NCI-H1417 (cell line): ENCODE data around the gene ABCF2.

Experiments
- DNase-seq, 3 experiments: peaks; one replicate each; lab custom pipeline; 2025; lab: John Stamatoyannopoulos, UW

The ABCF2 gene

GRCh38 chr7:151226875-151227782, at the start of gene ABCF2:
Gene ABCF2, minus strand, starts transcription at chr7:151227205. Its CDS starts 747 bp downstream, at chr7:151226458.
- DNase-seq: peak; percentile 99 to 100 (median 99)

DNA sequence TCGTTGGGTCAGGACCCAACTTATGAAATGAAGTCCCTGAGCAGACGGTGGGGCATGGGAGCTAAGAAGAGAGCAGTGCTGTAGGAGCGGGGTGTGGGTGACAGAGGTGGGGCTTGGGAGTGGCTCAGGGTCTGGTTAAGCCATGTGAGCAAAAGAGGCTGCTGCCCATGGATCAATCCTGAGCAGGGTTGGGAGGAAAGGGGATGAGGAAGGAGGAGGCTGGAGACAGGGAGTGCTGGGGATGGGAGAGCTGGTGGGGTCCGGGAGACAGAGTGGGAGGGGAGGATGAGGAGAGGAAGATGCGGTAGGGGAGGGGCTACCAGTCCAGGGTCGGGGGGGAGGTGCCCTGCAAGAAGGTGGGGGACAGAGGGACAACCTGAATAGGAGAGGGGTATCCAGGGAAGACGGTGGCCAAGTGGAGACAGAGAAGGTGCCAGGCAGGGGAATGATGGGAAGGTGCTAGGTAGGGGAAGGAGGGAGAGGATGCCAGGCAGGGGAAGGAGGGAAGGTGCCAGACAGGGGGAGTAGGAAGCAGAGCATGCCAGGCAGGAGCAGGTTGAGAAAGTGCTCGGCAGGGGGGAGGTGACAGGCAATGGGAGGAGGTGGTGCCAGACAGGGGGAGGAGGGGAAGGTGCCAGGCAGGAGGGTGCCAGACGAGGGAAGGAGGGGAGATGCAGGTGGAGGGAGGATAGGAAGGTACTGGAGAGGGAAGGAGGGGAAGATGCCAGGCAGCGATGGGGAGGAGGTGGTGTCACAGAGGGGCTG, 49.0 kb upstream of the ABCF2 start:
- DNase-seq: peak in 2 of 3 experiments; percentile 61 to 77

- no peak for DNase-seq
These were observed 48.2 kb upstream of the ABCF2 start for GRCh38 chr7:151274936-151275812.

DNA sequence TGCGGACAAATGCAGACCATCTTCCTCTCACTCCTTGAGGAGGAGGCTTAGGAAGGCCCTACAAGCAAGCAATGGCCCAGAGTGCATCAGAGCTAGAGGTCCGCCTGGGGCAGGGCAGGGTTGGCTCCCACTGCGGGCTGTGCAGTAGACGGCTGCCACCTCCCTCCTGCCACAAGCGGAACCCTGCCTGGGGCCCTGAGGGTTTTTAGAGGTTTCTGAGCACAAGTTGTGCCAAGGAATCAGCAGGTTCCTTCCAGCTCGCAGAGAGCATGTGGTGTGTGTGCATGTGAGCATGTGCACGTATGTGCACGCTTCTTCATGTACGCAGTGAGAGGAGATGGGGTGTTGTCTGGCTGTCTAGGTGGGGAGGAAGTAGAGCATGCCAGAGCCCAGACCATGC, 47.4 kb upstream of the ABCF2 start:
- DNase-seq: no peak

GRCh38 chr7:151273651-151274390, 46.8 kb upstream of the ABCF2 start:
- no peak for DNase-seq

DNA sequence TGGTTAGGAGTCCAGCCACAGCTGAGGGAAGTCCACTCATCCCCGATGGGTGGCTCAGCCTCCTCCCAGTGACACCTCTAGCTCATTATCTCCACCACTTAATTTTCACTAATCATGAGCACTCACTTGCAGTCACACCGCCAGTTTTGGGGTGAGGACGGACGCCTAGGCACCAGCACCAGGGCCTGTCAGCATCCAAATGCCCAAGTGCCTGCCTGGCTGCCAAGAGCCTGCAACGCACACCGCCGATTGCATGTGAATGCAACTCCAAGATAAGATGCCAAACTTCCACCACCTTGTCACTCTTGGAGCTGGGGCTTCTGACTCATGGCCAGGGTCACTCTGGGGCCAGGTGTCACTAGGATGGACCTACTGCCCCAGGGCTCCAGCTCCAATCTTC, 45.9 kb upstream of the ABCF2 start:
- DNase-seq: no peak

DNA sequence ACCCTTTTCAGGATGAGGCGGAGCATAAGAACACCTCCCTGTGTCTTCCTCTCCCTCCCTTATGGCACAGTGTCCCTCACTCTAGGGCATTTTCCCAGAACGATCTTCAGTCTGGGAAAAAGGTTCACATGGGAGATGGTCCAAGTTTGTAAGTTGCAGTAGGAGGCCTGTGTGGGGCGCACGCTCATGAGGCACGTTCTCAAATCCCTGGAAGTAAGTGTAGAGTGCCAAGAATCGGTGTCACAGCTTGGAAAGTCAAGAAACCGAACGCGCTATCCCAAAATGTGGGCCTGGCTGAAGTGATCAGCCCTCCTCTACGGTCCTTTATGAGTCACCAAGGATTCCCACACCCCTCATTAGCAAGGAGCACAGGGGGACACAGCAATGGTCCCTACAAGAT, 45.4 kb upstream of the ABCF2 start:
- no peak for DNase-seq

GRCh38 chr7:151271699-151272355, 44.8 kb upstream of the ABCF2 start:
- no peak for DNase-seq

DNA sequence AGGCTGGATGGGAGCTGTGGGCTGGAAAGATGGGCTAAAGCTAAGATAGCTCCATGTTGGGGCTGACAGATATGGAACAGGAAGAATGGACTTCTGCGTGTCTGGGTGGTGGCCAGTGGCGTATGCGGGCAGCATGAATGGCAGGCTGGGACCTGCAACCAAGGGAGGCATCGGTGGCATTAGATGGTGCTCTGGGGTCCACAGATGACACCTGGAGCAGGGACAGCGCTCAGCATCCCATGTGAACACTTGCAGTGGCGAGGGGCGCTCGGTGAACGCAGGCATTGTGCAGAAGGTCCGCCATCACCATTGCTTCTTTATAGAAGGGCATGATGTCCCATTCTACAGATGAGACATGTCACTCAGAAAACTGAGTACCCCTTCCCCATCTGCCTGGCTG, 42.5 kb upstream of the ABCF2 start:
- no peak for DNase-seq

- no peak for DNase-seq
These were observed 38.4 kb upstream of the ABCF2 start for GRCh38 chr7:151265351-151265931.

DNA sequence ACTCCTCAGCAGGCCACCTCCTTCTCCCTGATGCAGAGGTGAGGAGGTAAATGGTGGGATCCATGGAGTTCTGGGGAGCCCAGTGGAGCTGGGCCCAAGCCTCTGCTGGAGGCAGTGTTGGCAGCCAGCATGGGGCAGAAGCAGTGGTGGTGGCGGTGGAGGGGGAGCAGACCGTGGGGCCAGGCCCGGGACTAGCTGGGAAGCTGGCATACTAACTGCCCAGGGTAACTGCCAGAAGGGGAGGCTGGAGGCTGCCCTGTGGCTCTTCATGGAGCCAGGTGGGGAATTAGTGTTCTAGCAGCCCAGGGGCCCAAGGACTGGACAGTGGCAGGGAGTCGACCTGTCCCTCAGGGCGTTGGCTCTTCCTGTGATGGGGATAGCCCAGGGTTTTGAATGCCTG, 37.6 kb upstream of the ABCF2 start:
- DNase-seq: no peak

DNA sequence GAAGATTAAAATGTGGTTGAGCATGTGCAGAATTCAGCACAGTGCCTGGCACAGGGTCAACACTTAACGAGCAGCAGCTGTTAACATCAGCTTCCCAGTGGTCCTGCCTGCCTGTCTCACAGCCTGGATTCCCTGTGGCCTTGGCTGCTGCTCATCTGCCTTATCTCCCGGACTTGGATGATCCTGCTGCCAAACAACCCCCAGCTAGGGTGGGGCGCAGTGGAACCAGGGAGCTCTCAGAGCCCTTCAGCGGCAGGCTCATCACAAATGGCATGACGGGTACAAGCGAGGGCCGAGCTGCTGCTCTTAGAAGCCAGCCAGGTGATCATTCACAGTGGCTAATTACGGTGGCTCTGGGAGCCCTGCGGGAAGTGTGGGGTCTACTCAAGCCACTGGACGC, 34.5 kb upstream of the ABCF2 start:
- peak in 2 of 3 experiments; percentile 25 to 50 for DNase-seq

GRCh38 chr7:151260883-151261282, 33.9 kb upstream of the ABCF2 start:
- DNase-seq: no peak

- DNase-seq: no peak
These were observed 33.5 kb upstream of the ABCF2 start for GRCh38 chr7:151260471-151260870.

GRCh38 chr7:151257990-151258389, 31.0 kb upstream of the ABCF2 start:
- DNase-seq: no peak

DNA sequence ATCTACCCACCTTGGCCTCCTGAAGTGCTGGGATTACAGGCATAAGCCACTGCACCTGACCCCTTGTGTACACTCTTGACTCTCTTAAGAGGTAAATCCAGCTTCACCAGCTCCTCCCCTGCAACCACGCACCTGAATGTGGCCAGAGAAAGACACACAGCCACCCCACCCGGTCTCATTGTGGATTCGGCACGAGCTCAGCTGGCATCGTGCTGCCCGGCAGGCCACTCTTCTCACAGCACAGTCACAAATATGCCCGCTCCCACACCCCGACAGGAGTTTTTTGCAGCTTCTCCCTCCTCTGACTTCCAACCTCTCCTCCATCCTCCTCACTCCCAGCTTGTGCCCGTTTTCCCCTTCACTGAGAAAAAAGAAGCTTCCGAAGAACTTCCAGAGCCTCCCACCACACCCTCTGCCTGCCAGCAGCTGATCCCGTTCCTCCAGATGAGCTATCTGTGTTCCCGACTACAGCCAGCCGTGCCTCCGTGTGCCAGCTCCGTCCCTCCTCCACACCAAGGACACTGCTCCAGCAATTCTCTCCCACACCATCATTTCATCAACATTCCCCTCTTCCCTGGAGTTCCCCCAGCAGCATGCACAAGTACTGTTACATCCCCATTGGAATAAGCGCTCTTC, 29.5 kb upstream of the ABCF2 start:
- no peak for DNase-seq

DNA sequence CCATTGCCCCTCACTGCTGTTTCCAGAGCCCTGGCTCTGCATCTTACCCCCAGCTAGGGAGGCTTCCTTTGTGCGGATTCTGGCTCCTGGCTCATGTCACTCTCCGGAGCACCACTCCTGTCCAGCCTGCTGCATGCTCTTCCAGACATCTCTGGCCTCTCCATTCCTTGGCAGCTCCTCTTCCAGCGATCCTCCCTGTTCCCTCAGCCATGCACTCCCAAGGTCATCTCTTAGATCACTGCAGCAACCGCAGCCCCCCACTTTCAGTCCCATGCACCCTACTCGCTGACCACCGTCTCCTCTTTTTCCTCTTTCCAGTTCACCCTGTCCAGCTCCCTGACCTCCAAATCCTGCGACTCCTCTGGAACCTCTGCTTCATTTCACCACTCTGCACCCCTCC, 28.4 kb upstream of the ABCF2 start:
- DNase-seq: no peak

- DNase-seq: no peak
These were observed 27.8 kb upstream of the ABCF2 start for GRCh38 chr7:151254851-151255250.

DNA sequence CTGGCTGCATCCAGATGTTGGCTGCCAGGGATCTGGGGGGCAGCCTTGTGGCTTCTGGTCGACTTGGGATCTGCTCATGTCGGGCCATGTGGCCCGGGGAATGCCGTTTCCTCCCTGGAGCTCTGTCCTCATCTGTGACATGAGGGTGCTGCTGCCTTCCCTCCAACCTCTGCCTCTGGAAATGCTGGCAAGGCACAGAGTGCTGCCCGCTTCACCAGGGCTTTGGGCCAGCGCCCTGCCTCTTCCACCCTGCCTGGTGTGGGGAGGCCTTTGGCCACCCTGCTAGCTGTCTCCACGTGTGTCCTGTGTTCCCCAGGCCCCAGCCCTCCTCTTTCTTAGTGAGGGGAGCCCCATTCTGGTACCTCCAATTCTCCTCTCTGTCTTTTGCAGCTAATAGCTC, 27.3 kb upstream of the ABCF2 start:
- DNase-seq: no peak
